Mammary epithelial cell (primary cell): Measurements from ENCODE around the gene PALLD.

Source experiments
- EZH2 ChIP-seq: IDR thresholded peaks from 2 replicates; pipeline ENCODE4 v1.6.1; 2012; ENCODE audit warnings: low read length, inconsistent platforms, borderline replicate concordance
- TF ChIP-seq, protein P1 (sequence below), 2 donors: IDR thresholded peaks in 1 of 2; conservative IDR thresholded peaks in 1 of 2; 2 replicates each; pipeline ENCODE4 v1.5.1; 2011 to 2012; ENCODE audit warnings: inconsistent platforms in 2 of 2, low read length in 2 of 2, mild to moderate bottlenecking in 2 of 2, control low read depth in 1 of 2, low read depth in 1 of 2; ENCODE audit not compliant: insufficient read depth in 1 of 2; ENCODE audit errors: extremely low read depth in 1 of 2

DNA sequence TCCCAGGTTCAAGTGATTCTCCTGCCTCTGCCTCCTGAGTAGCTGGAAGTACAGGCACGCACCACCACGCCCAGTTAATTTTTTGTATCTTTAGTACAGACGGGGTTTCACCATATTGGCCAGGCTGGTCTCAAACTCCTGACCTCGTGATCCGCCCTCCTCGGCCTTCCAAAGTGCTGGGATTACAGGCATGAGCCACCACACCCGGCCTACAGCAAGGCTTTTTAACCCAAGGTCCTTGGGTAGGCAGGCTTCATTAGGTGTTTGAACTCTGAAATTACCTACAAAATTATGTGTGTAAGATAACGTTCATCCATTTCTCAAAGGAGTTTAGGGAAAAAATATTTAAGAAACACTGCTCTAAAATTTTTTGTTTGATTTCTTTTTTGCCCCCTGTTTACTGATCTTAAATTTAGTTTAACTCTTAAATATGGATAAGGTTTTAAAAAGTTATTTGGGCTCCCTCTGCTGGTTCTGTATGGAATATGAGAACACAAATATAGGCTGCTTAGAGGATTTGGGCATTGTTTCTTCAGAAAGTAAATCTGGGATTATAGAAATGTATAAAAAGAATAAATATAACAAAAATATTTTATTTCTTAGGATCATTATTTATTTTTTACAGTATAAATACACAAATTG, 420.4 kb downstream of the PALLD start:
- TF ChIP-seq, protein P1, sequence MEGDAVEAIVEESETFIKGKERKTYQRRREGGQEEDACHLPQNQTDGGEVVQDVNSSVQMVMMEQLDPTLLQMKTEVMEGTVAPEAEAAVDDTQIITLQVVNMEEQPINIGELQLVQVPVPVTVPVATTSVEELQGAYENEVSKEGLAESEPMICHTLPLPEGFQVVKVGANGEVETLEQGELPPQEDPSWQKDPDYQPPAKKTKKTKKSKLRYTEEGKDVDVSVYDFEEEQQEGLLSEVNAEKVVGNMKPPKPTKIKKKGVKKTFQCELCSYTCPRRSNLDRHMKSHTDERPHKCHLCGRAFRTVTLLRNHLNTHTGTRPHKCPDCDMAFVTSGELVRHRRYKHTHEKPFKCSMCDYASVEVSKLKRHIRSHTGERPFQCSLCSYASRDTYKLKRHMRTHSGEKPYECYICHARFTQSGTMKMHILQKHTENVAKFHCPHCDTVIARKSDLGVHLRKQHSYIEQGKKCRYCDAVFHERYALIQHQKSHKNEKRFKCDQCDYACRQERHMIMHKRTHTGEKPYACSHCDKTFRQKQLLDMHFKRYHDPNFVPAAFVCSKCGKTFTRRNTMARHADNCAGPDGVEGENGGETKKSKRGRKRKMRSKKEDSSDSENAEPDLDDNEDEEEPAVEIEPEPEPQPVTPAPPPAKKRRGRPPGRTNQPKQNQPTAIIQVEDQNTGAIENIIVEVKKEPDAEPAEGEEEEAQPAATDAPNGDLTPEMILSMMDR (conservative IDR thresholded peaks at IDR 0.05 in 1 of 2, IDR thresholded peaks at IDR 0.05 in 1 of 2; ENCODE audit: extremely low read depth in 1 of 2, insufficient read depth in 1 of 2, low read depth in 1 of 2, low read length in 2 of 2), result peak; percentile 41 to 44
- no peak for TF ChIP-seq EZH2
